Measurements from ENCODE around the gene HS6ST3.

Gene HS6ST3

DNA sequence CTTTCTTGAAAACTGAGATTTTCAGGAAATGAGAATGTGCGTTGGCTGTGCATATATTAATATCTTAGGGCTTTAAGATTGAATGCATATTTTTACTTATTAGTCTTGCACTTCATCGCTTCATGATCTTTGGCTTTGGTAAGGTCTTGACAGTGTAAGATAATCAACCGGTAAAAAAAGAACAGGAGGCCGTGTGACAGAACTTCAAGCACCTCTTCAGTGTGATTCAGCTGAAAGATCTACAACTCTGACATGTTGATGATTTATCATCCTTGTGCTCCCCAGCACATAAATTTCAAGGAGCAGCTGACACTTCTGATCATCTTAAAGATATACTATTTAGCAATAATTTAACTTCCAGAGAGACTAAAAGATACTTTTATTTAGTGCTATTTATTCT, 195.1 kb downstream of the HS6ST3 start:
- Histone ChIP-seq H3K4me1 (ENCODE audit: control insufficient read depth in 2 of 2, insufficient read depth in 2 of 2, low read length in 2 of 2) (no peaks in the 10 kb centered on the region), H3K9me3 (ENCODE audit: control insufficient read depth in 2 of 2, low read length in 2 of 2) (no peaks in the 10 kb centered on the region), H3K36me3 (ENCODE audit: control insufficient read depth in 2 of 2, insufficient read depth in 2 of 2, low read length in 2 of 2) (no peaks in the 10 kb centered on the region), H3K9ac (ENCODE audit: low read depth in 1 of 2, low read length in 2 of 2) (no peak overlapping the region), H3K27ac (ENCODE audit: low read depth in 2 of 2, low read length in 2 of 2) (no peak overlapping the region), H3K27me3 (ENCODE audit: control insufficient read depth in 2 of 2, insufficient read depth in 2 of 2, low read length in 2 of 2) (no peaks in the 10 kb centered on the region), H3K4me3 (ENCODE audit: low read length in 2 of 2) (no peak overlapping the region)

- Histone ChIP-seq H3K9ac (ENCODE audit: low read depth in 1 of 2, low read length in 2 of 2) (no peak overlapping the region), H3K27ac (ENCODE audit: low read depth in 2 of 2, low read length in 2 of 2) (no peak overlapping the region), H3K36me3 (ENCODE audit: control insufficient read depth in 2 of 2, insufficient read depth in 2 of 2, low read length in 2 of 2) (no peaks in the 10 kb centered on the region), H3K4me3 (ENCODE audit: low read length in 2 of 2) (no peak overlapping the region), H3K27me3 (ENCODE audit: control insufficient read depth in 2 of 2, insufficient read depth in 2 of 2, low read length in 2 of 2) (no peaks in the 10 kb centered on the region), H3K9me3 (ENCODE audit: control insufficient read depth in 2 of 2, low read length in 2 of 2) (no peaks in the 10 kb centered on the region), H3K4me1 (ENCODE audit: control insufficient read depth in 2 of 2, insufficient read depth in 2 of 2, low read length in 2 of 2) (no peaks in the 10 kb centered on the region)
Measured at GRCh38 chr13:96285729-96286128, 195.8 kb downstream of the HS6ST3 start.

- Histone ChIP-seq H3K4me1 (ENCODE audit: control insufficient read depth in 2 of 2, insufficient read depth in 2 of 2, low read length in 2 of 2) (no peaks in the 10 kb centered on the region), H3K9me3 (ENCODE audit: control insufficient read depth in 2 of 2, low read length in 2 of 2) (no peaks in the 10 kb centered on the region), H3K36me3 (ENCODE audit: control insufficient read depth in 2 of 2, insufficient read depth in 2 of 2, low read length in 2 of 2) (no peaks in the 10 kb centered on the region), H3K4me3 (ENCODE audit: low read length in 2 of 2) (no peak overlapping the region), H3K27me3 (ENCODE audit: control insufficient read depth in 2 of 2, insufficient read depth in 2 of 2, low read length in 2 of 2) (no peaks in the 10 kb centered on the region), H3K27ac (ENCODE audit: low read depth in 2 of 2, low read length in 2 of 2) (no peak overlapping the region), H3K9ac (ENCODE audit: low read depth in 1 of 2, low read length in 2 of 2) (no peak overlapping the region)
Measured at GRCh38 chr13:96294930-96295881, 205.3 kb downstream of the HS6ST3 start.

DNA sequence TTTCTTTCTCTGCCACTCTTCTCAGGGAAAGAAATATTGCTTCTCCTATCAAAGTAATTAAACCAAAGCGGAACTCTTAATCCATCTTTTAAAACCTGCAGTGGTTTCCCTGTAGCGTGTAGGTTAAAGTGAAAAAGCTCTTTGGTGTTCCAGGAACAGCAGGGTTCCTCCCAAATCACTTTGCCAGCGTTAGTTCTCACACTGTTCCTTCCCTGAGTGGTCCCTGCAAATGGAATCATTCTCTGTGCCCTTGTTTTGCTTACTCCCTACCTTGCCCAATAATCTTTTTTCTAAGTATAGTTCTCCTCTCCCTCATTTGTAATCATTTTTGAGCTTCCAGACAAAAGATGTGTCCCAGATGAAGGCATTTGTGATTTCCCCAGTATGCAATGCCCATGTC, 207.5 kb downstream of the HS6ST3 start:
- Histone ChIP-seq H3K4me3 (ENCODE audit: low read length in 2 of 2) (no peak overlapping the region), H3K27me3 (ENCODE audit: control insufficient read depth in 2 of 2, insufficient read depth in 2 of 2, low read length in 2 of 2) (no peaks in the 10 kb centered on the region), H3K27ac (ENCODE audit: low read depth in 2 of 2, low read length in 2 of 2) (no peak overlapping the region)

DNA sequence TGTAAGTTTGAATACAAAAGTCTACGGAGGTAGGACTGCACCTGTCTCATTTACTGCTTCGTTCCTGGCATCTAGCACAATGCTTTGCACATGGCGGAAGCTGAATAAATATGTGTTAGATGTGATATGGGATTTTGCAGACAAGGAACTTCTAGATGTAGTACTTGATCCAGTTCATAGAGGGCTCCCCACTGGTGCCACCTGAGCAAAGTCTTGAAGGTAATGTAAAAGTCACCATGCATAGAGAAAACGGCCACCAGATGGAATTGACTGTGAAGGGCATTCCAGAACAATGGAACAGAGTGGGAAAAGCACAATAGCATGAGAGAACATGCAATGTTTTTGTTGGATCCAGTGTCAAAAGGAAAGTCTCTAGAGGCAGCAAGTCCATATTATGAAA, 209.3 kb downstream of the HS6ST3 start:
- H3K27ac ChIP-seq (ENCODE audit: low read depth in 2 of 2, low read length in 2 of 2) = no peak overlapping the region

More for the DNA sequence above, 207.5 kb downstream of the HS6ST3 start:
- H3K9ac ChIP-seq (ENCODE audit: low read depth in 1 of 2, low read length in 2 of 2) = no peak overlapping the region
- no peaks in the 10 kb centered on the region for H3K4me1 ChIP-seq (ENCODE audit: control insufficient read depth in 2 of 2, insufficient read depth in 2 of 2, low read length in 2 of 2)
- no peaks in the 10 kb centered on the region for H3K36me3 ChIP-seq (ENCODE audit: control insufficient read depth in 2 of 2, insufficient read depth in 2 of 2, low read length in 2 of 2)
- no peaks in the 10 kb centered on the region for H3K9me3 ChIP-seq (ENCODE audit: control insufficient read depth in 2 of 2, low read length in 2 of 2)

DNA sequence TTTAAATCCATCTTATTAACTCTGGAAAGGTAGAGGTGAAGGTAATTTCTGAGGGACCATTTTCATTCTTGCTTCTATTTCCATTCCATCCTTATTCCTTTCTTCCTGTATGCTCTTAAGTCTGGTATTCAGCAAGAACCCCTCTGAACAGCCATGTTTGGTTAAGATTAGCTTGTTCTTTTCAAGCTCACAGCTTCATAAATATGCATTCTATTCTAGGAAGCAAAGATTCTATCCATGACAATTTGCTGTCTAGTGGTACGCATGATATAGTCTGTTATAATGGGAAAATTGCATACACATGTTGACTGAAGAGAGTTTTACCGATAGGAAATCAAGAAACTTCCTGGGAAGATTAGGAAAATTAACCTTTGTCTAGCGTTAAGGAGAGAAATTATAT, 218.7 kb downstream of the HS6ST3 start:
- Histone ChIP-seq H3K4me1 (ENCODE audit: control insufficient read depth in 2 of 2, insufficient read depth in 2 of 2, low read length in 2 of 2) (no peaks in the 10 kb centered on the region), H3K36me3 (ENCODE audit: control insufficient read depth in 2 of 2, insufficient read depth in 2 of 2, low read length in 2 of 2) (no peaks in the 10 kb centered on the region), H3K4me3 (ENCODE audit: low read length in 2 of 2) (no peak overlapping the region), H3K9me3 (ENCODE audit: control insufficient read depth in 2 of 2, low read length in 2 of 2) (no peaks in the 10 kb centered on the region), H3K27me3 (ENCODE audit: control insufficient read depth in 2 of 2, insufficient read depth in 2 of 2, low read length in 2 of 2) (no peaks in the 10 kb centered on the region), H3K27ac (ENCODE audit: low read depth in 2 of 2, low read length in 2 of 2) (no peak overlapping the region), H3K9ac (ENCODE audit: low read depth in 1 of 2, low read length in 2 of 2) (no peak overlapping the region)

More for the DNA sequence above, 209.3 kb downstream of the HS6ST3 start:
- H3K9ac ChIP-seq (ENCODE audit: low read depth in 1 of 2, low read length in 2 of 2) = no peak overlapping the region
- no peaks in the 10 kb centered on the region for H3K9me3 ChIP-seq (ENCODE audit: control insufficient read depth in 2 of 2, low read length in 2 of 2)
- H3K27me3 ChIP-seq (ENCODE audit: control insufficient read depth in 2 of 2, insufficient read depth in 2 of 2, low read length in 2 of 2) = no peaks in the 10 kb centered on the region
- H3K4me3 ChIP-seq (ENCODE audit: low read length in 2 of 2) = no peak overlapping the region
- H3K4me1 ChIP-seq (ENCODE audit: control insufficient read depth in 2 of 2, insufficient read depth in 2 of 2, low read length in 2 of 2) = no peaks in the 10 kb centered on the region
- H3K36me3 ChIP-seq (ENCODE audit: control insufficient read depth in 2 of 2, insufficient read depth in 2 of 2, low read length in 2 of 2) = no peaks in the 10 kb centered on the region

GRCh38 chr13:96314974-96315373, 225.1 kb downstream of the HS6ST3 start:
- no peak overlapping the region for H3K27ac ChIP-seq (ENCODE audit: low read depth in 2 of 2, low read length in 2 of 2)
- H3K36me3 ChIP-seq (ENCODE audit: control insufficient read depth in 2 of 2, insufficient read depth in 2 of 2, low read length in 2 of 2) = no peaks in the 10 kb centered on the region
- no peak overlapping the region for H3K9ac ChIP-seq (ENCODE audit: low read depth in 1 of 2, low read length in 2 of 2)
- H3K9me3 ChIP-seq (ENCODE audit: control insufficient read depth in 2 of 2, low read length in 2 of 2) = no peaks in the 10 kb centered on the region
- no peaks in the 10 kb centered on the region for H3K4me1 ChIP-seq (ENCODE audit: control insufficient read depth in 2 of 2, insufficient read depth in 2 of 2, low read length in 2 of 2)
- H3K27me3 ChIP-seq (ENCODE audit: control insufficient read depth in 2 of 2, insufficient read depth in 2 of 2, low read length in 2 of 2) = no peaks in the 10 kb centered on the region
- no peak overlapping the region for H3K4me3 ChIP-seq (ENCODE audit: low read length in 2 of 2)

- Histone ChIP-seq H3K36me3 (ENCODE audit: control insufficient read depth in 2 of 2, insufficient read depth in 2 of 2, low read length in 2 of 2) (no peaks in the 10 kb centered on the region), H3K4me3 (ENCODE audit: low read length in 2 of 2) (no peak overlapping the region), H3K27me3 (ENCODE audit: control insufficient read depth in 2 of 2, insufficient read depth in 2 of 2, low read length in 2 of 2) (no peaks in the 10 kb centered on the region), H3K9me3 (ENCODE audit: control insufficient read depth in 2 of 2, low read length in 2 of 2) (no peaks in the 10 kb centered on the region), H3K27ac (ENCODE audit: low read depth in 2 of 2, low read length in 2 of 2) (no peak overlapping the region), H3K9ac (ENCODE audit: low read depth in 1 of 2, low read length in 2 of 2) (no peak overlapping the region), H3K4me1 (ENCODE audit: control insufficient read depth in 2 of 2, insufficient read depth in 2 of 2, low read length in 2 of 2) (no peaks in the 10 kb centered on the region)
Measured at GRCh38 chr13:96338030-96338429, 248.1 kb downstream of the HS6ST3 start.

DNA sequence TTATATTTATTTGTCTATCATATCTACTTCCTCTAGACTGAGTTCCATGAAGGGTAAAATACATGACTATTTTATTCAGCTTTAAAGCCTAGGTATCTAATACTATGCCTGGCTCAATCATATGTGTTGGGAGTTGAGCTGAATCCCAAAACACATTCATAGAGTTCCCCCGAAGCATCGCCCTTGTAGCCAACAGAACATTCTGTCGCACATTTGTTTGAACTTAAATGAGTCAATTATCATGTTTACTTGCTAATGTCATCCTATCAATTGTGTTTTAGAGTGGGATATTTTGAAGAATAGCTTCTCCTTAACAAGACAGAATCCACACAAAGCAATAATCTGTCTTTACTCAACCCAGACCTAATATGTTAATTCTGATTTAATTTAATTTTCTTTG, 252.4 kb downstream of the HS6ST3 start:
- Histone ChIP-seq H3K4me3 (ENCODE audit: low read length in 2 of 2) (no peak overlapping the region), H3K9ac (ENCODE audit: low read depth in 1 of 2, low read length in 2 of 2) (no peak overlapping the region), H3K27ac (ENCODE audit: low read depth in 2 of 2, low read length in 2 of 2) (no peak overlapping the region), H3K9me3 (ENCODE audit: control insufficient read depth in 2 of 2, low read length in 2 of 2) (no peaks in the 10 kb centered on the region), H3K36me3 (ENCODE audit: control insufficient read depth in 2 of 2, insufficient read depth in 2 of 2, low read length in 2 of 2) (no peaks in the 10 kb centered on the region), H3K27me3 (ENCODE audit: control insufficient read depth in 2 of 2, insufficient read depth in 2 of 2, low read length in 2 of 2) (no peaks in the 10 kb centered on the region), H3K4me1 (ENCODE audit: control insufficient read depth in 2 of 2, insufficient read depth in 2 of 2, low read length in 2 of 2) (no peaks in the 10 kb centered on the region)

- Histone ChIP-seq H3K27me3 (ENCODE audit: control insufficient read depth in 2 of 2, insufficient read depth in 2 of 2, low read length in 2 of 2) (no peaks in the 10 kb centered on the region), H3K4me3 (ENCODE audit: low read length in 2 of 2) (no peak overlapping the region), H3K36me3 (ENCODE audit: control insufficient read depth in 2 of 2, insufficient read depth in 2 of 2, low read length in 2 of 2) (no peaks in the 10 kb centered on the region), H3K9me3 (ENCODE audit: control insufficient read depth in 2 of 2, low read length in 2 of 2) (no peaks in the 10 kb centered on the region), H3K4me1 (ENCODE audit: control insufficient read depth in 2 of 2, insufficient read depth in 2 of 2, low read length in 2 of 2) (no peaks in the 10 kb centered on the region), H3K27ac (ENCODE audit: low read depth in 2 of 2, low read length in 2 of 2) (no peak overlapping the region), H3K9ac (ENCODE audit: low read depth in 1 of 2, low read length in 2 of 2) (no peak overlapping the region)
Measured at GRCh38 chr13:96342852-96343465, 253.1 kb downstream of the HS6ST3 start.
